ENCODE results near the gene ALDOC. TPM values are rescaled to one million over a fixed set of nuclear protein-coding genes. Genes with fewer than 3 reads are reported as not detected.

Gene ALDOC
- total and polyA plus RNA-seq, 10 of the 15 experiments (the other 5 are each of a cell fraction or from before 2014, with no cell fraction given) = 16.0 to 268 (median 78.2) TPM

GRCh38 chr17:28610376-28610775 lies 33.7 kb upstream of the ALDOC start:
- CTCF ChIA-PET = interaction anchor here (1.2 to 8.2 kb wide), 7 partner anchors 9 to 114 kb away, joined by 3 to 88 read pairs (median 7); no protein-coding TSS in a partner anchor
- no peak overlapping the region for H3K27ac ChIP-seq (ENCODE audit: control insufficient read depth, insufficient read depth)
- no peak overlapping the region for H3K4me3 ChIP-seq
- no peaks in the 10 kb centered on the region for H3K27me3 ChIP-seq (replicated peaks in 1 of 2; ENCODE audit: control insufficient read depth in 2 of 2, insufficient read depth in 2 of 2, low read length in 1 of 2)
- peaks cover 21 to 30% of the 10 kb centered on the region in 2 experiments for H3K36me3 ChIP-seq (ENCODE audit: control insufficient read depth in 2 of 2, insufficient read depth in 2 of 2, low read length in 1 of 2)
- no peaks in the 10 kb centered on the region for H4K20me1 ChIP-seq (ENCODE audit: control insufficient read depth, insufficient read depth)
- TF ChIP-seq SRF (IDR thresholded peaks at IDR 0.05; ENCODE audit: low read depth in 2 of 2, low read length in 2 of 2) = no peak
- no peak for TF ChIP-seq TAF1 (IDR thresholded peaks at IDR 0.05; ENCODE audit: borderline replicate concordance, low read depth, low read length)
- no peak for TF ChIP-seq SP1 (IDR thresholded peaks at IDR 0.05; ENCODE audit: low read depth, low read length)
- TF ChIP-seq MAX (IDR thresholded peaks at IDR 0.05; ENCODE audit: low read depth, low read length) = no peak
- TF ChIP-seq SUZ12 (IDR thresholded peaks at IDR 0.05; ENCODE audit: unreplicated experiment) = no peak
- TF ChIP-seq TBL1XR1 (IDR thresholded peaks at IDR 0.05; ENCODE audit: low read depth, low read length) = no peak
- TF ChIP-seq PML (IDR thresholded peaks at IDR 0.05; ENCODE audit: low read length) = no peak
- TF ChIP-seq ZSCAN29 (IDR thresholded peaks at IDR 0.05) = no peak
- TF ChIP-seq, protein P1, sequence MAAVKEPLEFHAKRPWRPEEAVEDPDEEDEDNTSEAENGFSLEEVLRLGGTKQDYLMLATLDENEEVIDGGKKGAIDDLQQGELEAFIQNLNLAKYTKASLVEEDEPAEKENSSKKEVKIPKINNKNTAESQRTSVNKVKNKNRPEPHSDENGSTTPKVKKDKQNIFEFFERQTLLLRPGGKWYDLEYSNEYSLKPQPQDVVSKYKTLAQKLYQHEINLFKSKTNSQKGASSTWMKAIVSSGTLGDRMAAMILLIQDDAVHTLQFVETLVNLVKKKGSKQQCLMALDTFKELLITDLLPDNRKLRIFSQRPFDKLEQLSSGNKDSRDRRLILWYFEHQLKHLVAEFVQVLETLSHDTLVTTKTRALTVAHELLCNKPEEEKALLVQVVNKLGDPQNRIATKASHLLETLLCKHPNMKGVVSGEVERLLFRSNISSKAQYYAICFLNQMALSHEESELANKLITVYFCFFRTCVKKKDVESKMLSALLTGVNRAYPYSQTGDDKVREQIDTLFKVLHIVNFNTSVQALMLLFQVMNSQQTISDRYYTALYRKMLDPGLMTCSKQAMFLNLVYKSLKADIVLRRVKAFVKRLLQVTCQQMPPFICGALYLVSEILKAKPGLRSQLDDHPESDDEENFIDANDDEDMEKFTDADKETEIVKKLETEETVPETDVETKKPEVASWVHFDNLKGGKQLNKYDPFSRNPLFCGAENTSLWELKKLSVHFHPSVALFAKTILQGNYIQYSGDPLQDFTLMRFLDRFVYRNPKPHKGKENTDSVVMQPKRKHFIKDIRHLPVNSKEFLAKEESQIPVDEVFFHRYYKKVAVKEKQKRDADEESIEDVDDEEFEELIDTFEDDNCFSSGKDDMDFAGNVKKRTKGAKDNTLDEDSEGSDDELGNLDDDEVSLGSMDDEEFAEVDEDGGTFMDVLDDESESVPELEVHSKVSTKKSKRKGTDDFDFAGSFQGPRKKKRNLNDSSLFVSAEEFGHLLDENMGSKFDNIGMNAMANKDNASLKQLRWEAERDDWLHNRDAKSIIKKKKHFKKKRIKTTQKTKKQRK (IDR thresholded peaks at IDR 0.05; ENCODE audit: low read depth, low read length) = no peak
- TF ChIP-seq PBX3 (IDR thresholded peaks at IDR 0.05; ENCODE audit: insufficient replicate concordance, low read depth, low read length) = no peak
- TF ChIP-seq RB1 (IDR thresholded peaks at IDR 0.05; ENCODE audit: borderline replicate concordance) = no peak
- no peak for TF ChIP-seq BCL11A (IDR thresholded peaks at IDR 0.05; ENCODE audit: low read depth, low read length)
- TF ChIP-seq, protein P2, sequence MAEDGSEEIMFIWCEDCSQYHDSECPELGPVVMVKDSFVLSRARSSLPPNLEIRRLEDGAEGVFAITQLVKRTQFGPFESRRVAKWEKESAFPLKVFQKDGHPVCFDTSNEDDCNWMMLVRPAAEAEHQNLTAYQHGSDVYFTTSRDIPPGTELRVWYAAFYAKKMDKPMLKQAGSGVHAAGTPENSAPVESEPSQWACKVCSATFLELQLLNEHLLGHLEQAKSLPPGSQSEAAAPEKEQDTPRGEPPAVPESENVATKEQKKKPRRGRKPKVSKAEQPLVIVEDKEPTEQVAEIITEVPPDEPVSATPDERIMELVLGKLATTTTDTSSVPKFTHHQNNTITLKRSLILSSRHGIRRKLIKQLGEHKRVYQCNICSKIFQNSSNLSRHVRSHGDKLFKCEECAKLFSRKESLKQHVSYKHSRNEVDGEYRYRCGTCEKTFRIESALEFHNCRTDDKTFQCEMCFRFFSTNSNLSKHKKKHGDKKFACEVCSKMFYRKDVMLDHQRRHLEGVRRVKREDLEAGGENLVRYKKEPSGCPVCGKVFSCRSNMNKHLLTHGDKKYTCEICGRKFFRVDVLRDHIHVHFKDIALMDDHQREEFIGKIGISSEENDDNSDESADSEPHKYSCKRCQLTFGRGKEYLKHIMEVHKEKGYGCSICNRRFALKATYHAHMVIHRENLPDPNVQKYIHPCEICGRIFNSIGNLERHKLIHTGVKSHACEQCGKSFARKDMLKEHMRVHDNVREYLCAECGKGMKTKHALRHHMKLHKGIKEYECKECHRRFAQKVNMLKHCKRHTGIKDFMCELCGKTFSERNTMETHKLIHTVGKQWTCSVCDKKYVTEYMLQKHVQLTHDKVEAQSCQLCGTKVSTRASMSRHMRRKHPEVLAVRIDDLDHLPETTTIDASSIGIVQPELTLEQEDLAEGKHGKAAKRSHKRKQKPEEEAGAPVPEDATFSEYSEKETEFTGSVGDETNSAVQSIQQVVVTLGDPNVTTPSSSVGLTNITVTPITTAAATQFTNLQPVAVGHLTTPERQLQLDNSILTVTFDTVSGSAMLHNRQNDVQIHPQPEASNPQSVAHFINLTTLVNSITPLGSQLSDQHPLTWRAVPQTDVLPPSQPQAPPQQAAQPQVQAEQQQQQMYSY (CRISPR knock-in tag; IDR thresholded peaks at IDR 0.05) = no peak
- no peak for TF ChIP-seq ESRRA (IDR thresholded peaks at IDR 0.05; ENCODE audit: low read length)
- no peak for TF ChIP-seq CHD1 (IDR thresholded peaks at IDR 0.05; ENCODE audit: low read depth, low read length)
- no peak for DNase-seq (ENCODE audit: low read depth, low spot score)
- H3K79me2 ChIP-seq (ENCODE audit: control insufficient read depth, insufficient read depth, low read length) = no peaks in the 10 kb centered on the region
- H3K4me2 ChIP-seq (ENCODE audit: control insufficient read depth, insufficient read depth) = no peak overlapping the region
- H2AFZ ChIP-seq (ENCODE audit: control insufficient read depth, low read depth, low read length) = no peak overlapping the region
- SMC1A ChIA-PET (ENCODE audit: uncharacterized antibody, unreplicated experiment) = interaction anchor here (1.0 to 2.0 kb wide), 4 partner anchors 9 to 61 kb away, joined by 3 to 5 read pairs (median 4); no protein-coding TSS in a partner anchor
- H3K4me1 ChIP-seq (ENCODE audit: control insufficient read depth, insufficient read depth, low read length) = no peaks in the 10 kb centered on the region; the same call in none of the 2 replicates
- H3K9ac ChIP-seq (ENCODE audit: control insufficient read depth, insufficient read depth, low read length) = no peak overlapping the region
- BruUV-seq (replicated peaks) = no TSS peak
- FAIRE-seq = no peak
- in situ Hi-C loops (cut with MboI) (no loop called here), intact Hi-C loops (cut with micrococcal nuclease; ENCODE audit: unreplicated experiment) (no loop called here)
- no peak for ATAC-seq
- 88% methylated on average over 8 of the region's 8 CpGs for WGBS (ENCODE audit: insufficient coverage, insufficient replicate concordance, low lambda C conversion rate, missing lambda C conversion rate)
- RAD21 ChIA-PET (ENCODE audit: unreplicated experiment) = interaction anchor here (1.4 to 3.2 kb wide), 3 partner anchors 33 to 61 kb away, joined by 3 to 12 read pairs (median 5); partner anchors contain the start of gene PIGS
- no peaks in the 10 kb centered on the region for H3K9me3 ChIP-seq (replicated peaks; ENCODE audit: control insufficient read depth, insufficient read depth, low read length)
- POLR2A ChIA-PET = interaction anchor here (0.9 to 2.1 kb wide), 4 partner anchors 9 to 60 kb away, joined by 4 to 11 read pairs (median 4); no protein-coding TSS in a partner anchor
